Measurements from ENCODE around the gene KIF14. TPM values are rescaled to one million over a fixed set of nuclear protein-coding genes. Genes with fewer than 3 reads are reported as not detected.

KIF14 gene
- total and polyA plus RNA-seq, 2 of the 13 experiments (the other 11 are each of a cell fraction or from before 2014, with no cell fraction given) = 3.3 to 11.2 TPM

- TF ChIP-seq DDIT3 (CRISPR knock-in tag; IDR thresholded peaks at IDR 0.05) (no peak), UBTF (CRISPR knock-in tag; IDR thresholded peaks at IDR 0.05) (peak; percentile 98), ZNF740 (CRISPR knock-in tag; IDR thresholded peaks at IDR 0.05) (0 out of 2 replicates have a peak, but pooled peaks have one; percentile 49), ZNF619 (CRISPR knock-in tag; IDR thresholded peaks at IDR 0.05) (no peak), PATZ1 (CRISPR knock-in tag; IDR thresholded peaks at IDR 0.05) (peak; percentile 98), MED8 (CRISPR knock-in tag; IDR thresholded peaks at IDR 0.05; ENCODE audit: insufficient replicate concordance) (peak; percentile 49), MBNL3 (CRISPR knock-in tag; conservative IDR thresholded peaks at IDR 0.05) (no peak), CBX5 (CRISPR knock-in tag; IDR thresholded peaks at IDR 0.05; ENCODE audit: borderline replicate concordance) (no peak), ZNF766 (CRISPR knock-in tag; IDR thresholded peaks at IDR 0.05; ENCODE audit: borderline replicate concordance) (no peak; the same call in 1 of the 2 replicates), ZSCAN21 (CRISPR knock-in tag; IDR thresholded peaks at IDR 0.05; ENCODE audit: borderline replicate concordance) (peak; percentile 36; the same call in 1 of the 2 replicates), DR1 (CRISPR knock-in tag; IDR thresholded peaks at IDR 0.05) (peak; percentile 80), KDM1A (CRISPR knock-in tag; IDR thresholded peaks at IDR 0.05) (no peak; the same call in 1 of the 2 replicates), ZNF205 (CRISPR knock-in tag; IDR thresholded peaks at IDR 0.05) (no peak), SUZ12 (IDR thresholded peaks at IDR 0.05; ENCODE audit: low read depth, low read length) (no peak), ZNF644 (CRISPR knock-in tag; IDR thresholded peaks at IDR 0.05; ENCODE audit: low read depth) (no peak), ZFP82 (CRISPR knock-in tag; IDR thresholded peaks at IDR 0.05; ENCODE audit: borderline replicate concordance) (no peak), ELF4 (CRISPR knock-in tag; IDR thresholded peaks at IDR 0.05; ENCODE audit: borderline replicate concordance) (no peak), TP53 (CRISPR knock-in tag; conservative IDR thresholded peaks at IDR 0.05) (no peak), ZNF788 (CRISPR knock-in tag; IDR thresholded peaks at IDR 0.05; ENCODE audit: borderline replicate concordance) (peak; percentile 63; the same call in 1 of the 2 replicates), RAD21 (CRISPR knock-in tag; IDR thresholded peaks at IDR 0.05) (peak; percentile 21; the same call in 1 of the 2 replicates), IRF1 (CRISPR knock-in tag; IDR thresholded peaks at IDR 0.05; ENCODE audit: low read depth) (no peak), PAWR (CRISPR knock-in tag; IDR thresholded peaks at IDR 0.05; ENCODE audit: borderline replicate concordance) (no peak), CREBL2 (CRISPR knock-in tag; IDR thresholded peaks at IDR 0.05; ENCODE audit: borderline replicate concordance) (0 out of 2 replicates have a peak, but pooled peaks have one; percentile 36)
Measured at GRCh38 chr1:200669314-200670241, 49.0 kb upstream of the KIF14 start, which contains the start of gene DDX59 (continued).
